HepG2 (cell line): ENCODE results near the gene TRIP6. TPM values are rescaled to one million over a fixed set of nuclear protein-coding genes. Genes with fewer than 3 reads are reported as not detected.

Experiments used
- NR2F6 ChIP-seq, 2 experiments: IDR thresholded peaks; 2 replicates each; pipeline ENCODE4 v1.6.1; 2016; ENCODE audit warnings: antibody characterized with exemption in 1 of 2, mild to moderate bottlenecking in 1 of 2
- PCBP2 ChIP-seq: fragments of 200-400 bp; formaldehyde crosslinking; optimal IDR thresholded peaks from 2 replicates; pipeline ENCODE3; 2018; ENCODE audit warnings: low read length, low read depth; ENCODE audit not compliant: poor library complexity, severe bottlenecking
- THAP11 ChIP-seq: IDR thresholded peaks from 2 replicates; pipeline ENCODE4 v1.6.1; 2016; ENCODE audit warnings: missing biosample characterization, missing genetic modification reagents
- ZBTB20 ChIP-seq: sonication (generic); formaldehyde crosslinking; IDR thresholded peaks from 2 replicates; pipeline ENCODE4 v1.8.1; 2023; ENCODE audit warnings: missing genetic modification reagents, low read depth, mild to moderate bottlenecking, borderline replicate concordance
- ZSCAN25 ChIP-seq: sonication (generic); formaldehyde crosslinking; IDR thresholded peaks from 2 replicates; pipeline ENCODE4 v1.8.0; 2022; ENCODE audit warnings: mild to moderate bottlenecking, missing genetic modification reagents
- polyA plus RNA-seq, 8 experiments: library from polyadenylated mRNA; depleted of rRNA in 3 of 8; stranded (reverse) in 7 of 8; unstranded in 1 of 8; fragments of >200 nt; fragmentation: Illumina TruSeq in 4 of 8; extraction: Trizol in 4 of 8; gene quantifications; 2 replicates each; pipeline versions ENCODE4 v1.2.1 to v1.2.3, GENCODE V29; 2011 to 2016; ENCODE audit warnings: low read depth in 4 of 8, missing spikeins in 1 of 8, mixed read lengths in 1 of 8; ENCODE audit not compliant: insufficient read depth in 1 of 8
- total RNA-seq, 5 experiments: library from RNA; depleted of rRNA; stranded (reverse); fragments of >200 nt; fragmentation: Illumina TruSeq; extraction: Trizol; gene quantifications; 2 replicates each; pipeline ENCODE4 v1.2.3, GENCODE V29; 2016; ENCODE audit warnings: low read depth in 1 of 5
- TF ChIP-seq, protein P1 (sequence below): sonication (generic); formaldehyde crosslinking; IDR thresholded peaks from 2 replicates; pipeline ENCODE4 v1.8.1; 2023; ENCODE audit warnings: missing genetic modification reagents, mild to moderate bottlenecking, borderline replicate concordance
- TF ChIP-seq, protein P2 (sequence below): sonication (generic); formaldehyde crosslinking; IDR thresholded peaks from 2 replicates; pipeline ENCODE4 v1.8.1; 2023; ENCODE audit warnings: mild to moderate bottlenecking, moderate library complexity, missing genetic modification reagents
- TF ChIP-seq, protein P3 (sequence below): sonication (generic); formaldehyde crosslinking; IDR thresholded peaks from 2 replicates; pipeline ENCODE4 v1.9.0; 2021; ENCODE audit warnings: missing genetic modification reagents, borderline replicate concordance
- TF ChIP-seq, protein P4 (sequence below): sonication (generic); formaldehyde crosslinking; IDR thresholded peaks from 2 replicates; pipeline ENCODE4 v1.4.0; 2020; ENCODE audit warnings: missing genetic modification reagents
- TF ChIP-seq, protein P5 (sequence below): sonication (generic); formaldehyde crosslinking; IDR thresholded peaks from 2 replicates; pipeline ENCODE4 v1.4.0; 2020; ENCODE audit warnings: missing genetic modification reagents, borderline replicate concordance
- TF ChIP-seq, protein P6 (sequence below), 2 experiments: sonication (generic) in 1 of 2; formaldehyde crosslinking in 1 of 2; IDR thresholded peaks; 2 replicates each; pipeline versions ENCODE4 v1.4.0 to v1.6.1; 2016 to 2020; ENCODE audit warnings: borderline replicate concordance in 1 of 2, low read depth in 1 of 2, mild to moderate bottlenecking in 1 of 2, missing genetic modification reagents in 1 of 2

TRIP6 gene
- total and polyA plus RNA-seq, 2 of the 13 experiments (the other 11 are each of a cell fraction or from before 2014, with no cell fraction given): 0.34 to 0.38 TPM

DNA sequence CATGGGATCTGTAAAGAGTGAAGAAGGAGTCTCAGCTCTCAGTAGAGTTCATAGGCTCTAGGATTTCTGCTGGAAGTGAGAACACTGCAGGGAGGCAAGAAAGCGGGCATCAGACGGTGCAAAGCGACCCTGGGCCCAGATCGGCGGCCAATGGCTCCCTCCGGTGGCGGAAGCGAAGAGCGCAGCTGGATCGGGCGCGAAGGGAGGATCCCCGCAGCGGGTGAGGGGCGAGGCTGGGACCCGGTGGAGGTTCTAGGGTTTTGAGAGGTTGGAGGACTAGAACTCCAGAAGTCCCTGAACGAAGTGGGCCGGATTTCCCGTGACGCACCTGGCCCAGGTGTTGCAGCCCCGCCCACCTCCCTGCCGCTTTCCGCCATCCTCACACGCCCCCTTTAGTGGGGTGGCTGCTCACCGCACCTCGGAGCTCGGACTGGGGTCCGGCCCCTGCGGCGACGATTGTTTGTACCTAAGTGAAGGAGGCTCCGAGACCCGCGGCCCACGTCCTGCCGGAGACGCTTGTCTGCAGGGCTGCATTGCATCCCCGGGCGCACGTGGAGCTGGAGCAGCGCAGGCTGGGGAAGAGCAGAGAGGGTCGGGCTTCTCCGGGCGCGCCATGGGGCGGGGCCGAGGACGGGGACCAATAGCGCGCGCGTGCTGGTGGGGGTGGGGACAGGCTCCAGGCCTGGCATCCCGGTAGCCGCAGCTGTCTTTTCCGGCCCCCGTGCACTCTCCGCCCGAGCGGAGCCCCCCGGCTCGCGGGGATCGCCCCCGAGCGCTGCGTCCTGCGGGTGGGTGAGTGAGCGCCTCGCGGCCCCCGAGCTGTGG, 14.9 kb upstream of the TRIP6 start, which contains the start of gene SLC12A9 (continued):
- TF ChIP-seq, protein P1, sequence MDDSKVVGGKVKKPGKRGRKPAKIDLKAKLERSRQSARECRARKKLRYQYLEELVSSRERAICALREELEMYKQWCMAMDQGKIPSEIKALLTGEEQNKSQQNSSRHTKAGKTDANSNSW (CRISPR knock-in tag): no peak
- TF ChIP-seq ZBTB20 (CRISPR knock-in tag) (no peak), PCBP2 (no peak), NR2F6 (IDR thresholded peaks at IDR 0.05) (no peak), NR2F6 (CRISPR knock-in tag; IDR thresholded peaks at IDR 0.05) (peak; percentile 5; the same call in 1 of the 2 replicates), THAP11 (CRISPR knock-in tag) (no peak), ZSCAN25 (CRISPR knock-in tag) (peak; percentile 80)
- TF ChIP-seq, protein P2, sequence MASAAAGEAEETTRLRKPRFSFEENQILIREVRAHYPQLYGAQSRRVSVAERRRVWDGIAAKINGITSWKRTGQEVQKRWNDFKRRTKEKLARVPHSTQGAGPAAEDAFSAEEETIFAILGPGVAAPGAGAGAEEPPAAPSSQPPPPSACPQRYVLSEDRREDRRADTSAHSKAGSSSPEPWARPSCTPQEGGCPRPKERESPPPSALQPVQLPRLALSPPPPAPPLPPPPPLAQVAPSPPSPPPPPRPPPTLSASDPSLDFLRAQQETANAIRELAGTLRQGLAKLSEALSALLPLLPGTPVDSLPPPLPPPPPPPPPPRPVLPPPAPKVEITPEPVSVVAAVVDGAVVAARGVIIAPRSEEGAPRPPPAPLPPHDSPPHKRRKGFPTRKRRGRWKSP (CRISPR knock-in tag): peak; percentile 65; the same call in 1 of the 2 replicates
- TF ChIP-seq, protein P3, sequence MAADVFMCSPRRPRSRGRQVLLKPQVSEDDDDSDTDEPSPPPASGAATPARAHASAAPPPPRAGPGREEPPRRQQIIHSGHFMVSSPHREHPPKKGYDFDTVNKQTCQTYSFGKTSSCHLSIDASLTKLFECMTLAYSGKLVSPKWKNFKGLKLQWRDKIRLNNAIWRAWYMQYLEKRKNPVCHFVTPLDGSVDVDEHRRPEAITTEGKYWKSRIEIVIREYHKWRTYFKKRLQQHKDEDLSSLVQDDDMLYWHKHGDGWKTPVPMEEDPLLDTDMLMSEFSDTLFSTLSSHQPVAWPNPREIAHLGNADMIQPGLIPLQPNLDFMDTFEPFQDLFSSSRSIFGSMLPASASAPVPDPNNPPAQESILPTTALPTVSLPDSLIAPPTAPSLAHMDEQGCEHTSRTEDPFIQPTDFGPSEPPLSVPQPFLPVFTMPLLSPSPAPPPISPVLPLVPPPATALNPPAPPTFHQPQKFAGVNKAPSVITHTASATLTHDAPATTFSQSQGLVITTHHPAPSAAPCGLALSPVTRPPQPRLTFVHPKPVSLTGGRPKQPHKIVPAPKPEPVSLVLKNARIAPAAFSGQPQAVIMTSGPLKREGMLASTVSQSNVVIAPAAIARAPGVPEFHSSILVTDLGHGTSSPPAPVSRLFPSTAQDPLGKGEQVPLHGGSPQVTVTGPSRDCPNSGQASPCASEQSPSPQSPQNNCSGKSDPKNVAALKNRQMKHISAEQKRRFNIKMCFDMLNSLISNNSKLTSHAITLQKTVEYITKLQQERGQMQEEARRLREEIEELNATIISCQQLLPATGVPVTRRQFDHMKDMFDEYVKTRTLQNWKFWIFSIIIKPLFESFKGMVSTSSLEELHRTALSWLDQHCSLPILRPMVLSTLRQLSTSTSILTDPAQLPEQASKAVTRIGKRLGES (CRISPR knock-in tag): no peak
- TF ChIP-seq, protein P4, sequence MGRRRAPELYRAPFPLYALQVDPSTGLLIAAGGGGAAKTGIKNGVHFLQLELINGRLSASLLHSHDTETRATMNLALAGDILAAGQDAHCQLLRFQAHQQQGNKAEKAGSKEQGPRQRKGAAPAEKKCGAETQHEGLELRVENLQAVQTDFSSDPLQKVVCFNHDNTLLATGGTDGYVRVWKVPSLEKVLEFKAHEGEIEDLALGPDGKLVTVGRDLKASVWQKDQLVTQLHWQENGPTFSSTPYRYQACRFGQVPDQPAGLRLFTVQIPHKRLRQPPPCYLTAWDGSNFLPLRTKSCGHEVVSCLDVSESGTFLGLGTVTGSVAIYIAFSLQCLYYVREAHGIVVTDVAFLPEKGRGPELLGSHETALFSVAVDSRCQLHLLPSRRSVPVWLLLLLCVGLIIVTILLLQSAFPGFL (CRISPR knock-in tag): no peak
- TF ChIP-seq, protein P5, sequence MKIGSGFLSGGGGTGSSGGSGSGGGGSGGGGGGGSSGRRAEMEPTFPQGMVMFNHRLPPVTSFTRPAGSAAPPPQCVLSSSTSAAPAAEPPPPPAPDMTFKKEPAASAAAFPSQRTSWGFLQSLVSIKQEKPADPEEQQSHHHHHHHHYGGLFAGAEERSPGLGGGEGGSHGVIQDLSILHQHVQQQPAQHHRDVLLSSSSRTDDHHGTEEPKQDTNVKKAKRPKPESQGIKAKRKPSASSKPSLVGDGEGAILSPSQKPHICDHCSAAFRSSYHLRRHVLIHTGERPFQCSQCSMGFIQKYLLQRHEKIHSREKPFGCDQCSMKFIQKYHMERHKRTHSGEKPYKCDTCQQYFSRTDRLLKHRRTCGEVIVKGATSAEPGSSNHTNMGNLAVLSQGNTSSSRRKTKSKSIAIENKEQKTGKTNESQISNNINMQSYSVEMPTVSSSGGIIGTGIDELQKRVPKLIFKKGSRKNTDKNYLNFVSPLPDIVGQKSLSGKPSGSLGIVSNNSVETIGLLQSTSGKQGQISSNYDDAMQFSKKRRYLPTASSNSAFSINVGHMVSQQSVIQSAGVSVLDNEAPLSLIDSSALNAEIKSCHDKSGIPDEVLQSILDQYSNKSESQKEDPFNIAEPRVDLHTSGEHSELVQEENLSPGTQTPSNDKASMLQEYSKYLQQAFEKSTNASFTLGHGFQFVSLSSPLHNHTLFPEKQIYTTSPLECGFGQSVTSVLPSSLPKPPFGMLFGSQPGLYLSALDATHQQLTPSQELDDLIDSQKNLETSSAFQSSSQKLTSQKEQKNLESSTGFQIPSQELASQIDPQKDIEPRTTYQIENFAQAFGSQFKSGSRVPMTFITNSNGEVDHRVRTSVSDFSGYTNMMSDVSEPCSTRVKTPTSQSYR: 0 out of 2 replicates have a peak, but pooled peaks have one; percentile 51
- TF ChIP-seq, protein P6, sequence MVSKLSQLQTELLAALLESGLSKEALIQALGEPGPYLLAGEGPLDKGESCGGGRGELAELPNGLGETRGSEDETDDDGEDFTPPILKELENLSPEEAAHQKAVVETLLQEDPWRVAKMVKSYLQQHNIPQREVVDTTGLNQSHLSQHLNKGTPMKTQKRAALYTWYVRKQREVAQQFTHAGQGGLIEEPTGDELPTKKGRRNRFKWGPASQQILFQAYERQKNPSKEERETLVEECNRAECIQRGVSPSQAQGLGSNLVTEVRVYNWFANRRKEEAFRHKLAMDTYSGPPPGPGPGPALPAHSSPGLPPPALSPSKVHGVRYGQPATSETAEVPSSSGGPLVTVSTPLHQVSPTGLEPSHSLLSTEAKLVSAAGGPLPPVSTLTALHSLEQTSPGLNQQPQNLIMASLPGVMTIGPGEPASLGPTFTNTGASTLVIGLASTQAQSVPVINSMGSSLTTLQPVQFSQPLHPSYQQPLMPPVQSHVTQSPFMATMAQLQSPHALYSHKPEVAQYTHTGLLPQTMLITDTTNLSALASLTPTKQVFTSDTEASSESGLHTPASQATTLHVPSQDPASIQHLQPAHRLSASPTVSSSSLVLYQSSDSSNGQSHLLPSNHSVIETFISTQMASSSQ (IDR thresholded peaks at IDR 0.05; ENCODE audit: low read depth): no peak
- TF ChIP-seq, protein P6 (CRISPR knock-in tag; IDR thresholded peaks at IDR 0.05; ENCODE audit: borderline replicate concordance): 0 out of 2 replicates have a peak, but pooled peaks have one; percentile 45
